SK-N-SH treated with all-trans-retinoic acid at 6 μM for 48 hours (cell line): ENCODE results near the gene CD164.

Source experiments
- ARNTL ChIP-seq: fragments of 450-650 bp; formaldehyde crosslinking; IDR thresholded peaks from 2 replicates; pipeline ENCODE4 v1.5.0; 2020; ENCODE audit warnings: low read depth, mild to moderate bottlenecking, moderate library complexity, borderline replicate concordance
- BACH2 ChIP-seq: fragments of 250-450 bp; sonication (Bioruptor Pico); IDR thresholded peaks from 2 replicates; pipeline ENCODE4 v1.9.0; 2021; ENCODE audit warnings: mild to moderate bottlenecking, borderline replicate concordance
- CSRNP3 ChIP-seq: fragments of 250-450 bp; sonication (Bioruptor Pico); IDR thresholded peaks from 2 replicates; pipeline ENCODE4 v1.5.1; 2021; ENCODE audit warnings: mild to moderate bottlenecking, moderate library complexity
- GLIS3 ChIP-seq: fragments of 250-450 bp; sonication (Bioruptor Pico); IDR thresholded peaks from 2 replicates; pipeline ENCODE4 v1.5.0; 2020; ENCODE audit warnings: mild to moderate bottlenecking, moderate library complexity
- PATZ1 ChIP-seq: fragments of 250-450 bp; sonication (Bioruptor Pico); IDR thresholded peaks from 2 replicates; pipeline ENCODE4 v1.8.0; 2020; ENCODE audit warnings: mild to moderate bottlenecking, moderate library complexity, borderline replicate concordance
- PPARA ChIP-seq: fragments of 250-450 bp; sonication (Bioruptor Pico); IDR thresholded peaks from 2 replicates; pipeline ENCODE4 v1.5.0; 2020; ENCODE audit warnings: mild to moderate bottlenecking, borderline replicate concordance
- RARB ChIP-seq: fragments of 250-450 bp; sonication (Bioruptor Pico); IDR thresholded peaks from 2 replicates; pipeline ENCODE4 v1.8.0; 2021; ENCODE audit warnings: mild to moderate bottlenecking, moderate library complexity
- TCF4 ChIP-seq: fragments of 250-450 bp; sonication (Bioruptor Pico); IDR thresholded peaks from 2 replicates; pipeline ENCODE4 v1.8.0; 2021; ENCODE audit warnings: mild to moderate bottlenecking, moderate library complexity, borderline replicate concordance
- ZNF565 ChIP-seq: fragments of 450-650 bp; formaldehyde crosslinking; conservative IDR thresholded peaks from 2 replicates; pipeline ENCODE4 v1.5.0; 2020; ENCODE audit warnings: low read depth, mild to moderate bottlenecking, moderate library complexity
- ZNF8 ChIP-seq: fragments of 450-650 bp; formaldehyde crosslinking; IDR thresholded peaks from 2 replicates; pipeline ENCODE4 v1.5.0; 2020; ENCODE audit warnings: mild to moderate bottlenecking, moderate library complexity

- TF ChIP-seq CSRNP3 (CRISPR knock-in tag) (no peak), ZNF8 (CRISPR knock-in tag) (no peak), ARNTL (no peak), PPARA (CRISPR knock-in tag) (no peak), PATZ1 (CRISPR knock-in tag) (no peak), ZNF565 (CRISPR knock-in tag) (no peak), TCF4 (CRISPR knock-in tag) (no peak), GLIS3 (no peak), BACH2 (CRISPR knock-in tag) (no peak), RARB (no peak)
Measured at GRCh38 chr6:109388265-109388664, 6.0 kb upstream of the CD164 start.
